NT2/D1 (cell line): ENCODE results near the gene MARCHF6.
A peak's percentile ranks its signal among the peaks of the same experiment; 100 is the strongest.
"Not testable (repeated sequence)": the region's sequence is repeated elsewhere in the genome, so short reads cannot be mapped to it uniquely, and the experiment has no call there.

Source experiments
- DNase-seq: peaks from one replicate; pipeline ENCODE4 v3.0.0-alpha.2; 2011; ENCODE audit warnings: low read depth, low spot score
- H3K27me3 ChIP-seq: 2 replicates; pipeline ENCODE4 v1.6.0; 2011; ENCODE audit warnings: mild to moderate bottlenecking; ENCODE audit not compliant: insufficient read length, insufficient read depth
- H3K36me3 ChIP-seq: 2 replicates; pipeline ENCODE4 v1.6.1; 2011; ENCODE audit warnings: mild to moderate bottlenecking, low read length, mixed read lengths; ENCODE audit not compliant: insufficient read depth, insufficient read length
- H3K4me1 ChIP-seq: 2 replicates; pipeline ENCODE4 v1.5.1; 2011; ENCODE audit not compliant: insufficient read depth, insufficient read length
- H3K4me3 ChIP-seq: 2 replicates; pipeline ENCODE4 v1.5.1; 2011; ENCODE audit warnings: low read depth; ENCODE audit not compliant: insufficient read length
- H3K9ac ChIP-seq: 2 replicates; pipeline ENCODE4 v1.6.0; 2011; ENCODE audit warnings: low read depth; ENCODE audit not compliant: insufficient read length
- H3K9me3 ChIP-seq: 2 replicates; pipeline ENCODE4 v1.5.1; 2011; ENCODE audit warnings: mild to moderate bottlenecking, low read length; ENCODE audit not compliant: insufficient read depth
- SUZ12 ChIP-seq: IDR thresholded peaks from 2 replicates; pipeline ENCODE4 v1.6.1; 2011; ENCODE audit not compliant: insufficient read length, insufficient read depth; ENCODE audit errors: extremely low read depth
- YY1 ChIP-seq: IDR thresholded peaks from 2 replicates; pipeline ENCODE4 v1.6.1; 2011; ENCODE audit not compliant: insufficient read length, insufficient read depth
- ZNF274 ChIP-seq: IDR thresholded peaks from 2 replicates; pipeline ENCODE4 v1.6.1; 2011; ENCODE audit warnings: mild to moderate bottlenecking, low read depth, low read length

Gene MARCHF6

GRCh38 chr5:10343486-10343885 is 10.0 kb upstream of the MARCHF6 start:
- Histone ChIP-seq H3K36me3 (no peaks in the 10 kb centered on the region), H3K27me3 (no peaks in the 10 kb centered on the region), H3K4me1 (no peaks in the 10 kb centered on the region), H3K4me3 (no peak overlapping the region), H3K9ac (no peak overlapping the region), H3K9me3 (no peaks in the 10 kb centered on the region)
- TF ChIP-seq ZNF274 (no peak), SUZ12 (no peak), YY1 (no peak)
- DNase-seq = no peak

- not testable (repeated sequence) for H3K9ac ChIP-seq, H3K9me3 ChIP-seq, H3K4me1 ChIP-seq, H3K27me3 ChIP-seq, H3K36me3 ChIP-seq, DNase-seq, H3K4me3 ChIP-seq
These were observed 8.9 kb upstream of the MARCHF6 start for GRCh38 chr5:10344461-10345106.

- H3K9me3 ChIP-seq = no peaks in the 10 kb centered on the region
- DNase-seq = no peak
- TF ChIP-seq YY1 = no peak
- no peak for TF ChIP-seq ZNF274
- no peak for TF ChIP-seq SUZ12
- no peak overlapping the region for H3K4me3 ChIP-seq
- no peak overlapping the region for H3K9ac ChIP-seq
- no peaks in the 10 kb centered on the region for H3K36me3 ChIP-seq
- H3K4me1 ChIP-seq = no peaks in the 10 kb centered on the region
- H3K27me3 ChIP-seq = no peaks in the 10 kb centered on the region
These were observed 5.2 kb upstream of the MARCHF6 start for GRCh38 chr5:10348258-10348657.

GRCh38 chr5:10351199-10351905 is 2.1 kb upstream of the MARCHF6 start:
- no peaks in the 10 kb centered on the region for H3K27me3 ChIP-seq
- no peak for TF ChIP-seq YY1
- no peaks in the 10 kb centered on the region for H3K36me3 ChIP-seq
- H3K4me3 ChIP-seq = no peak overlapping the region
- no peaks in the 10 kb centered on the region for H3K9me3 ChIP-seq
- no peaks in the 10 kb centered on the region for H3K4me1 ChIP-seq
- no peak overlapping the region for H3K9ac ChIP-seq
- no peak for DNase-seq

- H3K36me3 ChIP-seq = no peaks in the 10 kb centered on the region
- DNase-seq = no peak
- H3K27me3 ChIP-seq = no peaks in the 10 kb centered on the region
- no peak overlapping the region for H3K9ac ChIP-seq
- H3K4me3 ChIP-seq = peak overlapping the region; percentile 13
- no peaks in the 10 kb centered on the region for H3K4me1 ChIP-seq
- no peaks in the 10 kb centered on the region for H3K9me3 ChIP-seq
- TF ChIP-seq YY1 (no peak), ZNF274 (no peak), SUZ12 (no peak)
These were observed 1.6 kb upstream of the MARCHF6 start for GRCh38 chr5:10351919-10352318.

GRCh38 chr5:10352430-10353240 is 860 bp upstream of the MARCHF6 start:
- H3K4me1 ChIP-seq = no peaks in the 10 kb centered on the region
- TF ChIP-seq ZNF274 (no peak), SUZ12 (no peak), YY1 (no peak)
- no peaks in the 10 kb centered on the region for H3K36me3 ChIP-seq
- H3K9ac ChIP-seq = peak overlapping the region; percentile 86
- H3K9me3 ChIP-seq = no peaks in the 10 kb centered on the region
- DNase-seq = no peak
- H3K4me3 ChIP-seq = peak overlapping the region; percentile 79
- H3K27me3 ChIP-seq = no peaks in the 10 kb centered on the region

- no peaks in the 10 kb centered on the region for H3K27me3 ChIP-seq
These were observed 765 bp downstream of the MARCHF6 start for GRCh38 chr5:10354048-10354872.

More at GRCh38 chr5:10354048-10354872, 765 bp downstream of the MARCHF6 start:
- H3K36me3 ChIP-seq = peaks cover 3% of the 10 kb centered on the region
- no peaks in the 10 kb centered on the region for H3K9me3 ChIP-seq
- peak overlapping the region; percentile 78 for H3K9ac ChIP-seq
- peak overlapping the region; percentile 79 for H3K4me3 ChIP-seq
- TF ChIP-seq YY1 = no peak
- TF ChIP-seq ZNF274 = no peak
- H3K4me1 ChIP-seq = no peaks in the 10 kb centered on the region
- DNase-seq = no peak
